Measurements from ENCODE around the gene PABPN1. TPM values are rescaled to one million over a fixed set of nuclear protein-coding genes. Genes with fewer than 3 reads are reported as not detected.

Gene PABPN1
- polyA plus RNA-seq, 1 donor from 2014 or later = 431 TPM

GRCh38 chr14:23327947-23328744, 6.9 kb downstream of the PABPN1 start:
- Histone ChIP-seq H3K4me2 (ENCODE audit: low read length) (no peak overlapping the region), H4K20me1 (ENCODE audit: insufficient read depth) (no peaks in the 10 kb centered on the region), H3F3A (ENCODE audit: insufficient read depth, low read length, poor library complexity, severe bottlenecking) (no peaks in the 10 kb centered on the region), H2AFZ (ENCODE audit: low read depth, low read length) (no peak overlapping the region), H3K27ac (ENCODE audit: low read length) (no peak overlapping the region), H3K4me3 (ENCODE audit: low read length) (no peak overlapping the region), H3K9me2 (ENCODE audit: insufficient read depth, low read length) (no peaks in the 10 kb centered on the region), H3K9ac (ENCODE audit: low read length) (no peak overlapping the region), H3K9me3 (ENCODE audit: low read length) (no peaks in the 10 kb centered on the region), H3K27me3 (ENCODE audit: insufficient read depth, low read depth, low read length) (no peaks in the 10 kb centered on the region), H3K79me2 (replicated peaks; ENCODE audit: insufficient read depth, low read length) (peaks cover 10% of the 10 kb centered on the region), H3K36me3 (ENCODE audit: insufficient read depth, low read length) (no peaks in the 10 kb centered on the region)
- TF ChIP-seq, protein P1, sequence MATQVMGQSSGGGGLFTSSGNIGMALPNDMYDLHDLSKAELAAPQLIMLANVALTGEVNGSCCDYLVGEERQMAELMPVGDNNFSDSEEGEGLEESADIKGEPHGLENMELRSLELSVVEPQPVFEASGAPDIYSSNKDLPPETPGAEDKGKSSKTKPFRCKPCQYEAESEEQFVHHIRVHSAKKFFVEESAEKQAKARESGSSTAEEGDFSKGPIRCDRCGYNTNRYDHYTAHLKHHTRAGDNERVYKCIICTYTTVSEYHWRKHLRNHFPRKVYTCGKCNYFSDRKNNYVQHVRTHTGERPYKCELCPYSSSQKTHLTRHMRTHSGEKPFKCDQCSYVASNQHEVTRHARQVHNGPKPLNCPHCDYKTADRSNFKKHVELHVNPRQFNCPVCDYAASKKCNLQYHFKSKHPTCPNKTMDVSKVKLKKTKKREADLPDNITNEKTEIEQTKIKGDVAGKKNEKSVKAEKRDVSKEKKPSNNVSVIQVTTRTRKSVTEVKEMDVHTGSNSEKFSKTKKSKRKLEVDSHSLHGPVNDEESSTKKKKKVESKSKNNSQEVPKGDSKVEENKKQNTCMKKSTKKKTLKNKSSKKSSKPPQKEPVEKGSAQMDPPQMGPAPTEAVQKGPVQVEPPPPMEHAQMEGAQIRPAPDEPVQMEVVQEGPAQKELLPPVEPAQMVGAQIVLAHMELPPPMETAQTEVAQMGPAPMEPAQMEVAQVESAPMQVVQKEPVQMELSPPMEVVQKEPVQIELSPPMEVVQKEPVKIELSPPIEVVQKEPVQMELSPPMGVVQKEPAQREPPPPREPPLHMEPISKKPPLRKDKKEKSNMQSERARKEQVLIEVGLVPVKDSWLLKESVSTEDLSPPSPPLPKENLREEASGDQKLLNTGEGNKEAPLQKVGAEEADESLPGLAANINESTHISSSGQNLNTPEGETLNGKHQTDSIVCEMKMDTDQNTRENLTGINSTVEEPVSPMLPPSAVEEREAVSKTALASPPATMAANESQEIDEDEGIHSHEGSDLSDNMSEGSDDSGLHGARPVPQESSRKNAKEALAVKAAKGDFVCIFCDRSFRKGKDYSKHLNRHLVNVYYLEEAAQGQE (IDR thresholded peaks at IDR 0.05; ENCODE audit: borderline replicate concordance) = no peak
- no peak for TF ChIP-seq EP300 (conservative IDR thresholded peaks at IDR 0.05; ENCODE audit: poor library complexity, severe bottlenecking)
- TF ChIP-seq MXI1 (conservative IDR thresholded peaks at IDR 0.05; ENCODE audit: poor library complexity, severe bottlenecking) = no peak
- TF ChIP-seq RAD21 (conservative IDR thresholded peaks at IDR 0.05) = peak; percentile 94
- TF ChIP-seq TAF1 (IDR thresholded peaks at IDR 0.05; ENCODE audit: low read depth) = no peak
- TF ChIP-seq POLR2AphosphoS5 (IDR thresholded peaks at IDR 0.05) = no peak
- peak; percentile 92 for TF ChIP-seq CTCF (IDR thresholded peaks at IDR 0.05; ENCODE audit: poor library complexity, severe bottlenecking)
- TF ChIP-seq EZH2 (IDR thresholded peaks at IDR 0.05; ENCODE audit: borderline replicate concordance, insufficient read depth, low read length, poor library complexity, severe bottlenecking) = no peak
- TF ChIP-seq SMC3 (conservative IDR thresholded peaks at IDR 0.05; ENCODE audit: poor library complexity) = peak; percentile 93

DNA sequence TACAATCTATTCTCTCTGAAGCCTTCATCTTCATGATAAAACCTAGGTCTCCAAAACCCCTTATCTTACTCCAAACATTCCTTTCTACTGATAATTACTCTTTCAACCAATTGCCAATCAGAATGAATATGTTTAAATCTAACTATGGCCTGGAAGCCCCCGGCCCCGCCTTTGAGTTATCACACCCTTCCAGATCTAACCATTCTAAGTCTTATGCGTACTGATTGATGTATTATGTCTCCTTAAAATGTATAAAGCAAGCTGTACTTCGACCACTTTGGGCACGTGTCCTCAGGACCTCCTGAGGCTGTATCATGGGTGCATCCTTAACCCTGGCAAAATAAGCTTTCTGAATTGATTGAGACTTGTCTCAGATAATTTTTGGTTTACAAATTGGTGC, 14.4 kb downstream of the PABPN1 start:
- Histone ChIP-seq H3K36me3 (ENCODE audit: insufficient read depth, low read length) (no peaks in the 10 kb centered on the region), H3K27ac (ENCODE audit: low read length) (no peak overlapping the region), H3K79me2 (replicated peaks; ENCODE audit: insufficient read depth, low read length) (no peaks in the 10 kb centered on the region), H3K9me3 (ENCODE audit: low read length) (no peaks in the 10 kb centered on the region), H4K20me1 (ENCODE audit: insufficient read depth) (no peaks in the 10 kb centered on the region), H3K4me2 (ENCODE audit: low read length) (no peak overlapping the region), H3F3A (ENCODE audit: insufficient read depth, low read length, poor library complexity, severe bottlenecking) (no peaks in the 10 kb centered on the region), H3K9ac (ENCODE audit: low read length) (no peak overlapping the region), H3K4me3 (ENCODE audit: low read length) (no peak overlapping the region), H2AFZ (ENCODE audit: low read depth, low read length) (no peak overlapping the region), H3K27me3 (ENCODE audit: insufficient read depth, low read depth, low read length) (no peaks in the 10 kb centered on the region), H3K9me2 (ENCODE audit: insufficient read depth, low read length) (no peaks in the 10 kb centered on the region)
- TF ChIP-seq CTCF (IDR thresholded peaks at IDR 0.05; ENCODE audit: poor library complexity, severe bottlenecking) (no peak), SMC3 (conservative IDR thresholded peaks at IDR 0.05; ENCODE audit: poor library complexity) (no peak), EZH2 (IDR thresholded peaks at IDR 0.05; ENCODE audit: borderline replicate concordance, insufficient read depth, low read length, poor library complexity, severe bottlenecking) (no peak), EP300 (conservative IDR thresholded peaks at IDR 0.05; ENCODE audit: poor library complexity, severe bottlenecking) (no peak)

Measured in neural cell (in vitro differentiated cells).